Amygdala (tissue), 56 donors: ENCODE measurements around the gene PAQR5.
"Not testable (repeated sequence)": the region's sequence is repeated elsewhere in the genome, so short reads cannot be mapped to it uniquely, and the experiment has no call there.

Experiments
- DNase-seq, 56 donors: peaks; one replicate each; lab custom pipeline; 2025; lab: John Stamatoyannopoulos, UW

The PAQR5 gene

GRCh38 chr15:69298697-69299441 is at the start of gene PAQR5:
PAQR5 (plus strand) TSS chr15:69298912; CDS start chr15:69360081, 61,169 bp downstream.
- DNase-seq = peak in 1 of 56 donors; percentile 30

- DNase-seq = peak in 28 of 56 donors; percentile 2 to 68 (median 15)
These were observed 45.6 kb upstream of the PAQR5 start for GRCh38 chr15:69253156-69253555.

- no peak for DNase-seq
These were observed 33.3 kb upstream of the PAQR5 start for GRCh38 chr15:69265347-69265955.

GRCh38 chr15:69271217-69271616 is 27.5 kb upstream of the PAQR5 start:
- DNase-seq = no peak

GRCh38 chr15:69272139-69272538 is 26.6 kb upstream of the PAQR5 start:
- no peak for DNase-seq

- no peak for DNase-seq
These were observed 25.8 kb upstream of the PAQR5 start for GRCh38 chr15:69272891-69273290.

- DNase-seq = no peak
These were observed 23.5 kb upstream of the PAQR5 start for GRCh38 chr15:69275074-69275670.

GRCh38 chr15:69275933-69276560 is 22.7 kb upstream of the PAQR5 start:
- DNase-seq = no peak

- no peak for DNase-seq
These were observed 21.4 kb upstream of the PAQR5 start for GRCh38 chr15:69277316-69277715.

- no peak for DNase-seq
These were observed 19.1 kb upstream of the PAQR5 start for GRCh38 chr15:69279636-69280035.

- no peak for DNase-seq
These were observed 17.9 kb upstream of the PAQR5 start for GRCh38 chr15:69280783-69281182.

- DNase-seq = no peak
These were observed 16.5 kb upstream of the PAQR5 start for GRCh38 chr15:69282104-69282743.

GRCh38 chr15:69285834-69286233 is 12.9 kb upstream of the PAQR5 start:
- no peak for DNase-seq

- no peak for DNase-seq
These were observed 10.7 kb upstream of the PAQR5 start for GRCh38 chr15:69288011-69288410.

GRCh38 chr15:69288531-69289341 is 10.0 kb upstream of the PAQR5 start:
- DNase-seq = no peak

GRCh38 chr15:69289342-69290146 is 9.2 kb upstream of the PAQR5 start:
- no peak for DNase-seq

- no peak for DNase-seq
These were observed 8.2 kb upstream of the PAQR5 start for GRCh38 chr15:69290346-69291164.

GRCh38 chr15:69291651-69292050 is 7.1 kb upstream of the PAQR5 start:
- not testable (repeated sequence) for DNase-seq
